ENCODE data around the gene FTSJ3. TPM values are rescaled to one million over a fixed set of nuclear protein-coding genes. Genes with fewer than 3 reads are reported as not detected.

Gene FTSJ3
- polyA plus RNA-seq, 1 of the 3 experiments (the other 2 are of a cell fraction), result 148 TPM

- H3K4me3 ChIP-seq (ENCODE audit: low read depth in 2 of 2, low read length in 1 of 2), result no peak overlapping the region
- H2AFZ ChIP-seq (ENCODE audit: low read depth), result no peak overlapping the region
- peaks cover 23% of the 10 kb centered on the region; the same call in 1 of the 2 replicates for H3K79me2 ChIP-seq (ENCODE audit: insufficient read depth)
- ChIA-PET POLR2A (no interaction called here), CTCF (interaction anchor here (1.1 to 2.2 kb wide), 6 partner anchors 10 to 120 kb away, joined by 3 to 8 read pairs (median 4); no protein-coding TSS in a partner anchor)
- H3K9me3 ChIP-seq, result no peaks in the 10 kb centered on the region
- peaks cover 54% of the 10 kb centered on the region for H3F3A ChIP-seq (replicated peaks; ENCODE audit: insufficient read depth)
- no peaks in the 10 kb centered on the region for H3K27me3 ChIP-seq (ENCODE audit: insufficient read depth)
- no peak for TF ChIP-seq RXRA (IDR thresholded peaks at IDR 0.05; ENCODE audit: borderline replicate concordance, low read depth)
- TF ChIP-seq CHD2 (IDR thresholded peaks at IDR 0.05; ENCODE audit: low read length, partially characterized antibody), result peak; percentile 22
- WGBS (ENCODE audit: low lambda C conversion rate), result 88% methylated on average over 2 of the region's 2 CpGs
- H3K9me2 ChIP-seq, result no peaks in the 10 kb centered on the region
- H4K20me1 ChIP-seq (ENCODE audit: insufficient read depth), result peaks cover 23% of the 10 kb centered on the region; the same call in 1 of the 2 replicates
- H3K4me2 ChIP-seq, result no peak overlapping the region
- no peaks in the 10 kb centered on the region; a peak in 1 of 4 replicates for H3K4me1 ChIP-seq (ENCODE audit: control insufficient read depth in 1 of 2, insufficient read depth in 2 of 2, low read depth in 1 of 2, low read length in 1 of 2)
- no peak overlapping the region for H3K9ac ChIP-seq
- H3K27ac ChIP-seq (ENCODE audit: low read depth in 2 of 2, low read length in 1 of 2), result peak overlapping the region; percentile 3 to 4; a peak in 2 of 4 replicates
- H3K36me3 ChIP-seq (replicated peaks in 1 of 2; ENCODE audit: control insufficient read depth in 1 of 2, insufficient read depth in 2 of 2, low read length in 1 of 2), result peaks cover 94 to 95% of the 10 kb centered on the region in 2 experiments
- no peak for DNase-seq
Measured at GRCh38 chr17:63816123-63816522, 11.3 kb downstream of the FTSJ3 start.

DNA sequence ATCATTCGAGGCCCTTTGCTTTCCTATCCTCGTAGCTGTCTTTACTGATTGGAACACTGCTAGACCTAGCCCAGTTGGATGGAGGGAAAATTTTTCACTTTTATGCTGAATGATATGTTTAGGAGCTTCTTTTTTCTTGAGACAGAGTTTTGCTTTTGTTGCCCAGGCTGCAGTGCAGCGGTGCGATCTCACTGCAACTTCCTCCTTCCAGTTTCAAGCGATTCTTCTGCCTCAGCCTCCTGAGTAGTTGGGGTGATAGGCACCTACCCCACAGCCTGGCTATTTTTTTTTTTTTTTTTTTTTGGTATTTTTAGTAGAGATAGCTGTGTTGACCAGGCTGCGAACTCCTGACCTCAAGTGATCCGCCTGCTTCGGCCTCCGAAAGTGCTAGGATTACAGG lies 17.5 kb downstream of the FTSJ3 start:
- no peaks in the 10 kb centered on the region for H3K27me3 ChIP-seq (ENCODE audit: insufficient read depth)
- WGBS (ENCODE audit: low lambda C conversion rate), result 86% methylated on average over 9 of the region's 9 CpGs
- ChIA-PET POLR2A (interaction anchor here (1.2 kb wide), 1 partner anchor 17 kb away, joined by 3 read pairs; the partner anchor contains the start of gene PSMC5), CTCF (interaction anchor here (0.9 to 2.3 kb wide), 10 partner anchors 9 to 112 kb away, joined by 3 to 11 read pairs (median 4); partner anchors contain the start of gene PSMC5)
- H3K9me3 ChIP-seq, result no peaks in the 10 kb centered on the region
- no peak overlapping the region for H2AFZ ChIP-seq (ENCODE audit: low read depth)
- no peaks in the 10 kb centered on the region for H3K4me1 ChIP-seq (ENCODE audit: control insufficient read depth in 1 of 2, insufficient read depth in 2 of 2, low read depth in 1 of 2, low read length in 1 of 2)
- no peaks in the 10 kb centered on the region for H4K20me1 ChIP-seq (ENCODE audit: insufficient read depth)
- H3K27ac ChIP-seq (ENCODE audit: low read depth in 2 of 2, low read length in 1 of 2), result no peak overlapping the region
- H3K79me2 ChIP-seq (ENCODE audit: insufficient read depth), result peaks cover 27% of the 10 kb centered on the region
- peaks cover 94 to 98% of the 10 kb centered on the region in 2 experiments for H3K36me3 ChIP-seq (replicated peaks in 1 of 2; ENCODE audit: control insufficient read depth in 1 of 2, insufficient read depth in 2 of 2, low read length in 1 of 2)
- TF ChIP-seq EP300 (IDR thresholded peaks at IDR 0.05; ENCODE audit: borderline replicate concordance in 1 of 2, low read depth in 1 of 2, low read length in 1 of 2) (no peak), TEAD4 (IDR thresholded peaks at IDR 0.05; ENCODE audit: borderline replicate concordance, insufficient read depth) (no peak), SMC3 (IDR thresholded peaks at IDR 0.05; ENCODE audit: low read depth, low read length) (no peak), FOXJ3 (CRISPR knock-in tag; IDR thresholded peaks at IDR 0.05) (no peak), REST (IDR thresholded peaks at IDR 0.05; ENCODE audit: low read depth, low read length) (no peak), NRF1 (IDR thresholded peaks at IDR 0.05; ENCODE audit: low read depth, low read length) (no peak), IRF3 (IDR thresholded peaks at IDR 0.05; ENCODE audit: low read depth, low read length) (no peak), USF2 (IDR thresholded peaks at IDR 0.05; ENCODE audit: borderline replicate concordance, low read depth, low read length) (no peak), RAD21 (IDR thresholded peaks at IDR 0.05; ENCODE audit: low read length) (no peak), FOXM1 (IDR thresholded peaks at IDR 0.05; ENCODE audit: low read depth) (no peak), EZH2phosphoT487 (IDR thresholded peaks at IDR 0.05; ENCODE audit: borderline replicate concordance, low read depth) (no peak), MEF2A (IDR thresholded peaks at IDR 0.05; ENCODE audit: borderline replicate concordance, low read depth) (no peak), TAF1 (IDR thresholded peaks at IDR 0.05; ENCODE audit: borderline replicate concordance, low read depth, low read length) (no peak), ELF1 (IDR thresholded peaks at IDR 0.05) (no peak)
- TF ChIP-seq, protein P1, sequence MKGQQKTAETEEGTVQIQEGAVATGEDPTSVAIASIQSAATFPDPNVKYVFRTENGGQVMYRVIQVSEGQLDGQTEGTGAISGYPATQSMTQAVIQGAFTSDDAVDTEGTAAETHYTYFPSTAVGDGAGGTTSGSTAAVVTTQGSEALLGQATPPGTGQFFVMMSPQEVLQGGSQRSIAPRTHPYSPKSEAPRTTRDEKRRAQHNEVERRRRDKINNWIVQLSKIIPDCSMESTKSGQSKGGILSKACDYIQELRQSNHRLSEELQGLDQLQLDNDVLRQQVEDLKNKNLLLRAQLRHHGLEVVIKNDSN (IDR thresholded peaks at IDR 0.05; ENCODE audit: borderline replicate concordance, low read depth), result no peak
- no peak overlapping the region for H3K4me3 ChIP-seq (ENCODE audit: low read depth in 2 of 2, low read length in 1 of 2)
- H3K4me2 ChIP-seq, result no peak overlapping the region
- no peaks in the 10 kb centered on the region for H3K9me2 ChIP-seq
- H3F3A ChIP-seq (replicated peaks; ENCODE audit: insufficient read depth), result peaks cover 20% of the 10 kb centered on the region
- no peak overlapping the region for H3K9ac ChIP-seq
- no peak for DNase-seq
